GM21737 (cell line): Measurements from ENCODE around the gene CAPN3.

Experiments used
- ATAC-seq: cut with Tn5 transposase; IDR thresholded peaks from one replicate; pipeline ENCODE4 v1.9.1; 2021; ENCODE audit warnings: mild to moderate bottlenecking, moderate library complexity; ENCODE audit not compliant: unreplicated experiment

The CAPN3 gene

DNA sequence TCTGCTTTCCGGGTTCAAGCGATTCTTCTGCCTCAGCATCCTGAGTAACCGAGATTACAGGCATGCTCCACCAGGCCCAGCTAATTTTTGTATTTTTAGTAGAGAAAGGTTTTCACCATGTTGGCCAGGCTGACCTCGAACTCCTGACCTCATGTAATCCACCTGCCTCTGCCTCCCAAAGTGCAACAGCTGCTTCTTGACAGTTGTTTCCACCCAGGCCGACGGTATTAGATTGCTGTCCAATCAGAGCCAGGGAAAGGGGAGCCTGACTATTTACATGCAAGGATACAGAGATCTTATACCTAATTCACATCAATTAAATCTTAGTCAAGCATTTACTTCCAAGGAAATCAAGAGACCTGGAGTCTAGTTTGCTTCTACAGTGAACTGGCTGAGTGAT is 4.0 kb upstream of the CAPN3 start:
- ATAC-seq = no peak

- no peak for ATAC-seq
Measured at GRCh38 chr15:42356851-42357250, 2.5 kb upstream of the CAPN3 start.

DNA sequence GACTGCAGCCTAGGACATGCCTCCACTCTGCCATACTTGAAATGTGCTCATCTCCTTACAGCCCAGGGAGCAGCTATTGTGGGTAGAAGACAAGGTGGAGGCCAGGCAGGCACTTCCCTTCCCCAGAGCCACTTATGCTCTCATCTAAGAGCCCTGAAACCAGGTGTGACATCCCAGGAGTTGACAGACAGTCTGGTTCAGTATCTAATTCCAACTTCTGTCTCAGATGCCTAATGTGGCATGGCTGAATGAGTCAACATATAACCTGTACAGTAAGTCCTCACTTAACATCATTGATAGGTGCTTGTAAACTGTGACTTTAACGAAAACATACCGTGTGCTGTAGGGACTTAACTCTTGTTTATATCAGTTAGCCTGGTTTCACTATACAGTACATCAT is 1.2 kb upstream of the CAPN3 start:
- ATAC-seq = no peak

DNA sequence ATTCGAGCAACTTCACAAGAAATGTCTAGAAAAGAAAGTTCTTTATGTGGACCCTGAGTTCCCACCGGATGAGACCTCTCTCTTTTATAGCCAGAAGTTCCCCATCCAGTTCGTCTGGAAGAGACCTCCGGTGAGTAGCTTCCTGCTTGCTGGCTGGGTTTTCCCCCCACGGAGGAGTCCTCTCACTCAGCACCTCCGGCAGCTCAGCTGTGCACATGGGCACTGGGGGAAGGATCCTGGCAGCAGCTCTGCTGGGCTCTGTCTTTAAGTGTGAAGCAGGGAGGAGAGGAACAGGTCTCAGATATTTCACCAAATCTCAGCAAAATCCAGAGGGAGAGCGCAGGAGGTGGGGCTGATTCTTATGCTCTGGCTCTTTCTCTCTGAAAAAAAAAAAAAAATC is 684 bp downstream of the CAPN3 start:
- no peak for ATAC-seq

DNA sequence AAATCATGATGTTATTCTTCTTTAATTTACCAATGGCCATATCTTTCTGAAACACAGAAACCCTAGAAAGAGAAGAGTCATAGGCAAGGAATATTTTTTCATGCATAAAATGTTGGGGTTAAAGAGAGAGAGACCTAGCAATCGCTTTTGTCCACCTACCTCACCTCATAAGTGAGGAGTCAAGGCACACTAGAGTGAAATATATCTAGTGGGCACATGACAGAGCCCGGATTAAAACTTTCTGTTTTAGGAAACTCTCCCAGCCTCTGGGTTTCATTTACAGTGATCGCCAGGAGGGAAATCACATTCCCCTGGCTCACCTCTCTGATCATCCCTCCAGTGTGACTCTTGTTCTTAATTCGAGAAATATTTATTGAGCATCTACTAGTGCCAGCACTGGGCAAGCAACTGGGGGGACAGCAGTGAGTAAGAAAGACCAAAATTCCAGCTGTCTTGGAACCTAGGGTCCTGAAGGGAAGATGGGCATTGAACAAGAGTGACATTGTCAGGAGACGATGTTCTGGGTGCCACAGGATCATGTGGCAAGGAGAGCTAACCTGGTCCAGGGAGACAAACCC is 1.3 kb downstream of the CAPN3 start:
- no peak for ATAC-seq

DNA sequence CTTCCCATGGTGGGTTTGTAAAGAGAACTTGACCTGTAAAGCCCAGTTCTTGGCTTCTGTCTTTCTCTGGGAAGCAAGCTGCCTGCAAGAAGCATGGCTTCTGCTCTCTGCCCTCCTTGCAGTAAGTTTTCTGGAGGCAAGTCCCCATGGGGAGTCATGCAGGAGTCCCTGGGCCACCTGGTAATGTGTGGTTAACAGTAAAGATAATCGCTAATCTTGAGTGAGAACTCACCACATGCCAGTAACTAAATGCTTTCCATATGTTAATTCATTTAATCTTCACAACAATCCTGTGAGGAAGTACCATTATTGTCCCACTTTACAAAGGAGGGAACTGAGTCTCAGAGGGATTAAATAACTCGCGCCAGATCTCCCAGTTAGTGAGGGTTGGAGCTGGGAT is 4.2 kb downstream of the CAPN3 start:
- ATAC-seq = no peak

DNA sequence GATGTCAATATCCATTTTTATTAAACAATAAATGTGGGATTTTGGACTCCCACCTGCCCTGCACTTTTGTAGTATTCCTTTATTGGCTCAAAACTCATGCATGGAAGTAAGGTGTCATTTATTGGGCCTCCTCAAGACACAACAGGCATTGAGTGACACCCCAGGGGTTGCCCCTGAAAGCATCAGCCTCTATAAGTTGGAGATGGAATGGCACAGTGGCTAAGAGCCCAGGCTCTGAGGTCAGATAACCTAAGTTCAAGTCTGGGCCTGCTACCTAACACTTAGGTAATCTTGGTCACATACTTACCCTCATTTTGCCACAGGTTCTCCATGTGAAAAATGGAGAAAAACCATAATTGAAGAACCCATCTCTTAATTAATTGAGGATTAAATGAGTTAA is 4.6 kb downstream of the CAPN3 start:
- ATAC-seq = no peak

GRCh38 chr15:42364529-42364928 is 5.2 kb downstream of the CAPN3 start:
- no peak for ATAC-seq

GRCh38 chr15:42365921-42366550 is 6.7 kb downstream of the CAPN3 start:
- ATAC-seq = no peak

GRCh38 chr15:42367041-42367440 is 7.7 kb downstream of the CAPN3 start:
- no peak for ATAC-seq

DNA sequence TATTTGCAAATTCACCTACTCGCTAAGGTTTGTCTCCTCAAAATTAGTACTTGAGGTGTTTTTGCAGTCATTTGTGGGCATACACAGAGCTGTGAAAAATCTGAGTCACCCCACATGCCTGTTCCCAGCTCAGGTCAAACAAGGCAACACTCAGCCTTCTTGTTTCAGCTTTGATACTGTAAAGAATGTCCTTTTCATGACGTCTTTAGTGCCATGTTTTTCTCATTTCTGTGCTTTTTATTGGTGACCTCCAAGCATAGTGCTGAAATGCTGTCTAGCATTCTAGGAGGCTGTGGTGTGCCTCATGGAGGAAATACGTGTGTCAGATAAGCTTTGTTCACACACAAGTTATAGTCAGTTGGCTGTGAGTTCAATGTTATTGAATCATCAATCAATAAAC is 8.8 kb downstream of the CAPN3 start:
- ATAC-seq = no peak

DNA sequence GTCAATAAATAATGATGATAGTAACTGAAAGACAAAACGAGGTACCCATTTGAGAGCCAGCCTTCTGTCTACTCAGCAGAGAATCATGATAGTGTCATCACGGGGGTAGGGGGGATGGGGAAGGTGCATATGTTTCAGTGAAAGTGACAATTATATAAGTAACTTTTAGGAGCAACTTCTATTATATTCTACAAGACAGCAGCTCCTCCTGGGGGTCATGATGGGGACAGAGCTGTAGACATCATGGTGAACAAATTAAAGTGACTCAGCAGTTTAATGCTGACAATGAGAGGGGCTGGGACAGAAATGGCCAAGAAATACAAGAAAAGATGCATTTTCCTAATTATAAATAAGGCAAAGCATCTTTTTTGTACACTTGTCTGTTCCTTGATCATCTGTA is 11.8 kb downstream of the CAPN3 start:
- ATAC-seq = no peak

- ATAC-seq = no peak
Measured at GRCh38 chr15:42373274-42373673, 14.0 kb downstream of the CAPN3 start.

DNA sequence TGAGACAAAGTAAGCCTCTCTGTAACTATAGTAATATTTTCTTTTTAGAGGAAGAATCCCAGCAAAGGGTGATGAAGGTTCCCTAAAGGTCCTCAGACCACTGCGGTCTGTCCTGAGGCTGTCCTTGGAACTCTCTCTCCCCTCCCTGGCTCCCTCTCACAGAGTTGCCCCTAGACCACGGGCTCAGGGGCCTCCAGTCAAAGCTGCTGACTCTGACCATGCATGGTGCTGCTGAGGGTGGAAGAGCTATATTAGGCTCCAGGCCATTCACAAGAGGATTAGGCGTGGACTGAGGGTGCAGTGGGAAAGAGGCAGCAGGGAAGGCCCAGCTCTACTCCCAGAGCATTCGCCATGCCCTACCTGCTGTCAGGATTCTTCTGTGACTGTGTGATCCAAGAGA is 14.6 kb downstream of the CAPN3 start:
- ATAC-seq = no peak

DNA sequence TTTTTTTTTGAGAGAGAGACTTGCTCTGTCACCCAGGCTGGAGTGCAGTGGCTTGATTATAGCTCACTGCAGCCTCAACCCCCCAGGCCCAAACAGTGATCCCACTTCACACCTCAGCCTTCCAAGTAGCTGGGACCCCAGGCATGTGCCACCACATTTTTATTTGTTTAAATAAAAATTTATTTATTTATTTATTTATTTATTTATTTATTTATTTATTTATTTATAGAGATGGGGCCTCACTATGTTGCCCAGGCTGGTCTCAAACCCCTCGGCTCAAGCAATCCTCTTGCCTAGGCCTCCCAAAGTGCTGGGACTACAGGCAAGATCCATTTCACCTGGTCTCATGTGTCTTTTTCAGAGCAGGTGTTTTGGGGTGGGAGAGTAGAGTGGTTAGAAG is 15.5 kb downstream of the CAPN3 start:
- no peak for ATAC-seq

DNA sequence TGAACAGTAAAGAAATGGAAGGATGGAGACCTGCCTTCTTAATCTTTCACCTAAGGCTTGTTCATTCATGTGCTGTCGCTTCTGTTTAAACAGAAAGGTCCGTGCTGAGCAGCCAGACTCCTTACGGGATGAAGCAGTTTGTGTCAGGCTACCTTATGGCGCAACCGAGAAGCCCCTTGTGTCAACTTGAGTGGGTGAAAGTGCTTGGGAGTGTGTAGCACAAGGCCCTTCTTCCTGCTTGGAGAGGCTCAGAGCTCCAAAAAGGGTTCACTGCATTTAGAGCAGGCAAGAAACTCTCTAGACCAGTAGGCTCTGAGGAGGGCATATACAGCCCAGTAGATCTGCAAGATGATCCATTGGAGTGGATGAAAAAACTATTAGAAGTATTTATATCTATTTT is 16.0 kb downstream of the CAPN3 start:
- ATAC-seq = no peak

- no peak for ATAC-seq
Measured at GRCh38 chr15:42375941-42376340, 16.6 kb downstream of the CAPN3 start.

DNA sequence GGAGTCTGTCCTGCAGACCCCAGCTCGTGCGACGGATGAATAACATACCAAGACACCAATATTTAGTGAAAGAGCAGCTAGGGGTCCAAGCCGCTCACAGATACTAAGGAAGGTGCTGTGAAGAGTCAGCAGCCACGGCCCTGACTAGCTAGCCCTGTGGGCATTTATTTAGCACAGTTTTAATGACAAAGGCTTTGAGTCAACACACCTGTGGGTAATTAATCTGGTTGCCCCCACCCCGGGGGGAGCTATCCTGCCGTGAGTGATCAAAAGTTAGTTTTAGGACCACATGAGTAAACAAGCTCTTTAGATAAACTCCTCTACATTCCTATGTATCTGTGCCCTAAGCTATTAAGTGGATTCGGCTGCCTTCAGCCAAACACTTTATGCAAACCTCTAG is 18.7 kb downstream of the CAPN3 start:
- ATAC-seq = no peak

GRCh38 chr15:42384597-42384996 is 25.3 kb downstream of the CAPN3 start:
- ATAC-seq = no peak

- ATAC-seq = no peak
Measured at GRCh38 chr15:42385206-42385979, 26.1 kb downstream of the CAPN3 start.

- ATAC-seq = no peak
Measured at GRCh38 chr15:42385980-42386700, 26.8 kb downstream of the CAPN3 start.

DNA sequence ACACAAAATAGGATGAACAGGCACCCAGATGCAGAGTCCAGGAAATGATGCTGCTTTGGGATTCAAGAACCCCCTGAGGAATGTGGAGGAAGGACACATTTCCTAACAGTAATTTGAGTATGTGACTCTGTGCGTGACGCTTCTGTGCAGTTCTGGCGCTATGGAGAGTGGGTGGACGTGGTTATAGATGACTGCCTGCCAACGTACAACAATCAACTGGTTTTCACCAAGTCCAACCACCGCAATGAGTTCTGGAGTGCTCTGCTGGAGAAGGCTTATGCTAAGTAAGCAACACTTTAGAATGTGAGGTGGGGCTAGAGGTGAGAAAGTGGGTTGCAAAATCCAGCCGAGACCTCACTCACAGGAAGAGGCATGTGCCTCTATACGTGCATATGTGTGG is 28.3 kb downstream of the CAPN3 start:
- ATAC-seq = no peak
